IMR-90 (cell line): ENCODE results near the gene MNT. TPM values are rescaled to one million over a fixed set of nuclear protein-coding genes. Genes with fewer than 3 reads are reported as not detected.

Experiments
- ATAC-seq: fragments of 200-7000 bp; cut with Tn5 transposase; 2 replicates; pipeline ENCODE4 v1.9.1; 2020; ENCODE audit warnings: low read depth, mild to moderate bottlenecking, moderate library complexity
- BruUV-seq: library from RNA; stranded (reverse); fragments of 400-500 nt; replicated peaks from 2 replicates; lab custom pipeline; 2021; lab: Mats Ljungman, UMichigan
- CTCF ChIA-PET: fragments of 300-600 bp; formaldehyde crosslinking; extraction: SDS; loops from one replicate; lab custom pipeline; 2021; ENCODE audit warnings: antibody characterized with exemption; lab: Yijun Ruan, JAX
- POLR2A ChIA-PET: fragments of 300-600 bp; sonication (Branson Sonifier 250); formaldehyde crosslinking; loops from one replicate; lab custom pipeline; 2022; ENCODE audit warnings: antibody characterized with exemption; ENCODE audit not compliant: unreplicated experiment; lab: Charles Lee
- DNase-seq: peaks from one replicate; pipeline ENCODE4 v3.0.0; 2013
- H2AFZ ChIP-seq: replicated peaks from 2 replicates; pipeline ENCODE3; 2013; ENCODE audit warnings: low read length, mild to moderate bottlenecking; ENCODE audit not compliant: poor library complexity
- H2AK5ac ChIP-seq: 2 replicates; pipeline ENCODE4 v1.6.1; 2013; ENCODE audit warnings: low read depth, low read length, inconsistent platforms
- H2AK9ac ChIP-seq: replicated peaks from 2 replicates; pipeline ENCODE3; 2013; ENCODE audit warnings: mild to moderate bottlenecking, low read depth, low read length, moderate library complexity; ENCODE audit not compliant: poor library complexity
- H2BK120ac ChIP-seq: 2 replicates; pipeline ENCODE4 v1.6.1; 2013; ENCODE audit warnings: low read depth, low read length, inconsistent platforms
- H2BK15ac ChIP-seq: 3 replicates; pipeline ENCODE4 v1.6.1; 2013; ENCODE audit warnings: low read depth, low read length, inconsistent platforms
- H2BK20ac ChIP-seq: 2 replicates; pipeline ENCODE4 v1.6.1; 2013; ENCODE audit warnings: low read depth, mild to moderate bottlenecking, inconsistent platforms, low read length, moderate library complexity
- H2BK5ac ChIP-seq: 2 replicates; pipeline ENCODE4 v1.6.1; 2013; ENCODE audit warnings: mild to moderate bottlenecking, low read depth, low read length, inconsistent platforms; ENCODE audit not compliant: poor library complexity, severe bottlenecking
- H3K14ac ChIP-seq: replicated peaks from 2 replicates; pipeline ENCODE4 v1.6.1; 2013; ENCODE audit warnings: low read depth, low read length, inconsistent platforms
- H3K18ac ChIP-seq: 2 replicates; pipeline ENCODE4 v1.6.1; 2013; ENCODE audit warnings: low read depth, low read length, control low read depth
- H3K23ac ChIP-seq: 2 replicates; pipeline ENCODE4 v1.6.1; 2013; ENCODE audit warnings: low read depth, low read length, inconsistent platforms
- H3K27ac ChIP-seq: 2 replicates; pipeline ENCODE4 v1.5.1; 2013; ENCODE audit warnings: mild to moderate bottlenecking, control low read depth, low read length; ENCODE audit not compliant: insufficient read depth
- H3K27me3 ChIP-seq: 2 replicates; pipeline ENCODE4 v1.6.1; 2013; ENCODE audit warnings: low read length; ENCODE audit not compliant: control insufficient read depth, insufficient read depth
- H3K36me3 ChIP-seq: 2 replicates; pipeline ENCODE4 v1.6.1; 2013; ENCODE audit warnings: low read length, mixed read lengths; ENCODE audit not compliant: control insufficient read depth, insufficient read depth
- H3K4ac ChIP-seq: 2 replicates; pipeline ENCODE4 v1.6.1; 2013; ENCODE audit warnings: low read depth, low read length, inconsistent platforms
- H3K4me1 ChIP-seq: 2 replicates; pipeline ENCODE4 v1.6.1; 2013; ENCODE audit warnings: low read length, mixed read lengths; ENCODE audit not compliant: control insufficient read depth, insufficient read depth
- H3K4me2 ChIP-seq: 2 replicates; pipeline ENCODE4 v1.6.1; 2013; ENCODE audit warnings: low read depth, mild to moderate bottlenecking, control low read depth, low read length, moderate library complexity
- H3K4me3 ChIP-seq: 2 replicates; pipeline ENCODE4 v1.5.1; 2013; ENCODE audit warnings: low read depth, mild to moderate bottlenecking, control low read depth, low read length, moderate library complexity; ENCODE audit not compliant: insufficient read depth
- H3K56ac ChIP-seq: 2 replicates; pipeline ENCODE4 v1.6.1; 2013; ENCODE audit warnings: low read length, inconsistent platforms; ENCODE audit not compliant: insufficient read depth; ENCODE audit errors: extremely low read depth
- H3K79me1 ChIP-seq, 2 experiments: 2 replicates each; pipeline ENCODE4 v1.6.1; 2013; ENCODE audit warnings: low read length in 2 of 2, inconsistent platforms in 1 of 2, low read depth in 1 of 2
- H3K9ac ChIP-seq: 2 replicates; pipeline ENCODE4 v1.6.1; 2013; ENCODE audit warnings: low read depth, low read length, control low read depth
- H3K9me1 ChIP-seq: 2 replicates; pipeline ENCODE4 v1.6.1; 2013; ENCODE audit warnings: low read length, inconsistent platforms; ENCODE audit not compliant: insufficient read depth
- H3K9me3 ChIP-seq: 2 replicates; pipeline ENCODE4 v1.6.1; 2013; ENCODE audit warnings: low read length; ENCODE audit not compliant: control insufficient read depth, insufficient read depth
- H4K20me1 ChIP-seq: 2 replicates; pipeline ENCODE4 v1.6.1; 2013; ENCODE audit warnings: low read length, inconsistent platforms; ENCODE audit not compliant: insufficient read depth
- H4K5ac ChIP-seq: 2 replicates; pipeline ENCODE4 v1.6.1; 2013; ENCODE audit warnings: mild to moderate bottlenecking, low read depth, low read length, control low read depth
- H4K8ac ChIP-seq, 2 experiments: 2 replicates each; pipeline ENCODE4 v1.6.1; 2013; ENCODE audit warnings: low read depth in 2 of 2, low read length in 2 of 2, control low read depth in 1 of 2, inconsistent platforms in 1 of 2
- H4K91ac ChIP-seq: 2 replicates; pipeline ENCODE4 v1.6.1; 2013; ENCODE audit warnings: low read depth, low read length, inconsistent platforms; ENCODE audit not compliant: insufficient read depth
- CEBPB ChIP-seq: IDR thresholded peaks from 2 replicates; pipeline ENCODE4 v1.6.1; 2012; ENCODE audit warnings: low read depth, low read length, improper control_type of control experiment
- CTCF ChIP-seq: conservative IDR thresholded peaks from 2 replicates; pipeline ENCODE4 v1.5.1; 2012; ENCODE audit warnings: mild to moderate bottlenecking, low read depth, low read length, improper control_type of control experiment
- FOS ChIP-seq: fragments of 150-350 bp; IDR thresholded peaks from 2 replicates; pipeline ENCODE4 v1.6.1; 2016; ENCODE audit warnings: low read depth, low read length
- MAFK ChIP-seq: IDR thresholded peaks from 2 replicates; pipeline ENCODE4 v1.6.1; 2012; ENCODE audit warnings: low read depth, low read length, improper control_type of control experiment
- MAZ ChIP-seq: IDR thresholded peaks from 2 replicates; pipeline ENCODE4 v1.6.1; 2012; ENCODE audit warnings: low read depth, mild to moderate bottlenecking, low read length, improper control_type of control experiment, moderate library complexity, borderline replicate concordance
- NFE2L2 ChIP-seq: fragments of 150-350 bp; IDR thresholded peaks from 2 replicates; pipeline ENCODE4 v1.6.1; 2016; ENCODE audit warnings: low read depth, mild to moderate bottlenecking, low read length
- RFX5 ChIP-seq: IDR thresholded peaks from 2 replicates; pipeline ENCODE4 v1.8.0; 2012; ENCODE audit warnings: low read depth, mild to moderate bottlenecking, low read length, moderate library complexity
- SMC3 ChIP-seq: fragments of 150-350 bp; IDR thresholded peaks from 2 replicates; pipeline ENCODE4 v1.6.1; 2016; ENCODE audit warnings: low read depth, mild to moderate bottlenecking, antibody characterized with exemption, low read length, moderate library complexity
- WGBS, 2 experiments: methylation state at CpG; one replicate each; pipeline versions ENCODE4 v1.1.5 to v1.1.7; 2013; ENCODE audit warnings: missing lambda C conversion rate in 2 of 2; ENCODE audit not compliant: insufficient read length in 1 of 2; ENCODE audit errors: extremely low coverage in 2 of 2; 5-methylcytosine and 5-hydroxymethylcytosine counted together
- dilution Hi-C: fragments of 300-500 bp; cut with HindIII; formaldehyde crosslinking; loops from one replicate; pipeline ENCODE4 v1.14.3; 2018; ENCODE audit warnings: low sequenced_read_pairs; ENCODE audit not compliant: unreplicated experiment
- in situ Hi-C: fragments of 300-500 bp; cut with MboI; formaldehyde crosslinking; loops from 3 replicates; pipeline ENCODE4 v1.14.3; 2019; ENCODE audit warnings: low sequenced_read_pairs, inconsistent platforms, mixed read lengths
- intact Hi-C: fragments of 100-400 bp; cut with micrococcal nuclease; formaldehyde crosslinking; loops from 2 replicates; pipeline ENCODE4 v1.10.0; 2022
- polyA plus RNA-seq, 3 experiments: library from polyadenylated mRNA; depleted of rRNA; stranded (reverse); fragments of >200 nt; gene quantifications; 2 replicates each; pipeline ENCODE4 v1.2.3, GENCODE V29; 2012; ENCODE audit warnings: low replicate concordance in 1 of 3
- total RNA-seq: library from RNA; depleted of rRNA; stranded (reverse); fragments of >200 nt; gene quantifications from 2 replicates; pipeline ENCODE4 v1.2.3, GENCODE V29; 2012

MNT gene
- total and polyA plus RNA-seq, 2 of the 4 experiments (the other 2 are of a cell fraction), result 1.4 to 8.3 TPM

GRCh38 chr17:2405247-2405926, 4.5 kb upstream of the MNT start:
- dilution Hi-C loops, result no loop called here

More at GRCh38 chr17:2405247-2405926, 4.5 kb upstream of the MNT start:
- CTCF ChIA-PET, result interaction anchor here (0.9 to 2.2 kb wide), 3 partner anchors 10 to 53 kb away, joined by 3 to 10 read pairs (median 10); no protein-coding TSS in a partner anchor
- Histone ChIP-seq H2AK9ac (peak overlapping the region; percentile 3), H3K56ac (peak overlapping the region; percentile 74; the same call in 1 of the 2 replicates), H3K4ac (peak overlapping the region; percentile 96), H3K4me1 (peaks cover 33% of the 10 kb centered on the region), H4K5ac (no peak overlapping the region), H2BK20ac (peak overlapping the region; percentile 60), H3K9me3 (no peaks in the 10 kb centered on the region), H4K20me1 (peaks cover 4% of the 10 kb centered on the region; the same call in 1 of the 2 replicates), H3K27ac (peak overlapping the region; percentile 79), H3K23ac (peak overlapping the region; percentile 83; the same call in 1 of the 2 replicates), H2AK5ac (peak overlapping the region; percentile 91), H3K79me1 (peaks cover 5 to 30% of the 10 kb centered on the region in 2 experiments; a peak in 2 of 4 replicates), H3K9me1 (peaks cover 30% of the 10 kb centered on the region), H3K18ac (peak overlapping the region; percentile 5), H2AFZ (no peak overlapping the region), H3K4me3 (no peak overlapping the region), H3K36me3 (no peaks in the 10 kb centered on the region), H3K14ac (peak overlapping the region; percentile 85), H2BK5ac (peak overlapping the region; percentile 91), H4K91ac (peak overlapping the region; percentile 74), H4K8ac (peak overlapping the region; percentile 87 to 95; a peak in 3 of 4 replicates), H2BK120ac (peak overlapping the region; percentile 94), H3K9ac (no peak overlapping the region), H3K27me3 (no peaks in the 10 kb centered on the region), H2BK15ac (peak overlapping the region; percentile 94; the same call in 2 of the 3 replicates), H3K4me2 (peak overlapping the region; percentile 23)
- no TSS peak for BruUV-seq
- 47% methylated on average over 2 of the region's 14 CpGs; no CpG with 5 or more reads in 1 of the 2 experiments for WGBS, 2 experiments
- ATAC-seq (peak; percentile 1), DNase-seq (peak; percentile 94)
- in situ Hi-C loops, result no loop called here
- POLR2A ChIA-PET, result interaction anchor here (0.6 kb wide), 1 partner anchor 12 kb away, joined by 3 read pairs; no protein-coding TSS in a partner anchor
- no peak for TF ChIP-seq RFX5
- TF ChIP-seq SMC3, result no peak; the same call in 1 of the 2 replicates
- no peak for TF ChIP-seq MAZ
- TF ChIP-seq FOS, result peak; percentile 70
- TF ChIP-seq CTCF, result no peak
- no peak; the same call in 1 of the 2 replicates for TF ChIP-seq MAFK
- TF ChIP-seq NFE2L2, result peak; percentile 67; the same call in 1 of the 2 replicates
- TF ChIP-seq CEBPB, result peak; percentile 59; the same call in 1 of the 2 replicates
- intact Hi-C loops, result no loop called here
